PC-3 (cell line): ENCODE results near the gene CRYGD.
"Not testable (repeated sequence)": the region's sequence is repeated elsewhere in the genome, so short reads cannot be mapped to it uniquely, and the experiment has no call there.

Experiments used
- EZH2 ChIP-seq: fragments of 300-600 bp; sonication (generic); IDR thresholded peaks from one replicate; pipeline ENCODE4 v1.6.1; 2017; ENCODE audit warnings: antibody characterized with exemption, mild to moderate bottlenecking, low read length; ENCODE audit not compliant: unreplicated experiment
- TF ChIP-seq, protein P1 (sequence below): fragments of 300-600 bp; sonication (generic); conservative IDR thresholded peaks from 2 replicates; pipeline ENCODE4 v1.5.1; 2017; ENCODE audit warnings: antibody characterized with exemption, low read depth, mild to moderate bottlenecking, low read length

DNA sequence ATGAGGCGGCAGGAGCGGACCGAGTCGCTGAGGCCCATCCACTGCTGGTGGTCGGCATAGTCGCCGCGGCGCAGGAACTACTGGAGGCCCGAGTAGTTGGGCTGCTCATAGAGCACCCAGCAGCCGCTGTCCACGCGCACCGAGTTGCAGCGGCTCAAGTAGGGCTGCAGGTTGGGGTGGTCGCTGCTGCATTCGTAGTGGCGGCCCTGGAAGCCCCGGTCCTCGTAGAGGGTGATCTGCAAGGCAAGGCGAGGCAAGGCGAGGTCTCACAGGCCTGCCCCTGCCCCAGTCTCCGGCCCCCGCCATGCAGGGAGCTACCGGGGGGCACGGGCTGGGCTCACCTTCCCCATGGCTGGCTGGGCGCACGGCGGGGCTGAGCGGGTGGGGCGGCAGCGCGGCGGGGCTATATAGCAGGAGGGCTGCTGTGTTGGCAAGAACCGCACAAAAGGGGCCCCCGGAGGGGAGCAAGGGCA is 12.0 kb downstream of the CRYGD start:
- TF ChIP-seq, protein P1, sequence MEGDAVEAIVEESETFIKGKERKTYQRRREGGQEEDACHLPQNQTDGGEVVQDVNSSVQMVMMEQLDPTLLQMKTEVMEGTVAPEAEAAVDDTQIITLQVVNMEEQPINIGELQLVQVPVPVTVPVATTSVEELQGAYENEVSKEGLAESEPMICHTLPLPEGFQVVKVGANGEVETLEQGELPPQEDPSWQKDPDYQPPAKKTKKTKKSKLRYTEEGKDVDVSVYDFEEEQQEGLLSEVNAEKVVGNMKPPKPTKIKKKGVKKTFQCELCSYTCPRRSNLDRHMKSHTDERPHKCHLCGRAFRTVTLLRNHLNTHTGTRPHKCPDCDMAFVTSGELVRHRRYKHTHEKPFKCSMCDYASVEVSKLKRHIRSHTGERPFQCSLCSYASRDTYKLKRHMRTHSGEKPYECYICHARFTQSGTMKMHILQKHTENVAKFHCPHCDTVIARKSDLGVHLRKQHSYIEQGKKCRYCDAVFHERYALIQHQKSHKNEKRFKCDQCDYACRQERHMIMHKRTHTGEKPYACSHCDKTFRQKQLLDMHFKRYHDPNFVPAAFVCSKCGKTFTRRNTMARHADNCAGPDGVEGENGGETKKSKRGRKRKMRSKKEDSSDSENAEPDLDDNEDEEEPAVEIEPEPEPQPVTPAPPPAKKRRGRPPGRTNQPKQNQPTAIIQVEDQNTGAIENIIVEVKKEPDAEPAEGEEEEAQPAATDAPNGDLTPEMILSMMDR = not testable (repeated sequence)
- not testable (repeated sequence) for TF ChIP-seq EZH2
